Stimulated activated CD4-positive, alpha-beta T cell treated with anti-CD3 and anti-CD28 coated beads, Interleukin-4, amount 100 ng/mL, for 4 hours (primary cell): ENCODE measurements around the gene ARL8A.
"Not testable (repeated sequence)": the region's sequence is repeated elsewhere in the genome, so short reads cannot be mapped to it uniquely, and the experiment has no call there.

ENCODE experiments used
- DNase-seq, 2 experiments: peaks; one replicate each; pipeline ENCODE4 v3.0.0-alpha.2; 2020

ARL8A gene

GRCh38 chr1:202156590-202156989 is 12.1 kb upstream of the ARL8A start:
- no peak for DNase-seq

GRCh38 chr1:202155478-202156021 is 11.0 kb upstream of the ARL8A start:
- DNase-seq, result no peak

GRCh38 chr1:202154766-202155477 is 10.4 kb upstream of the ARL8A start:
- peak in 1 of 2 experiments; percentile 41 for DNase-seq

GRCh38 chr1:202154148-202154765 is 9.7 kb upstream of the ARL8A start:
- DNase-seq, result no peak

GRCh38 chr1:202153284-202153683 is 8.7 kb upstream of the ARL8A start:
- DNase-seq, result no peak

GRCh38 chr1:202152399-202152798 is 7.9 kb upstream of the ARL8A start:
- no peak for DNase-seq

- no peak for DNase-seq
Measured at GRCh38 chr1:202151045-202151444, 6.5 kb upstream of the ARL8A start.

- no peak for DNase-seq
Measured at GRCh38 chr1:202150602-202151001, 6.1 kb upstream of the ARL8A start.

GRCh38 chr1:202150187-202150586 is 5.7 kb upstream of the ARL8A start:
- no peak for DNase-seq

GRCh38 chr1:202149566-202149965 is 5.0 kb upstream of the ARL8A start:
- DNase-seq, result no peak

- no peak for DNase-seq
Measured at GRCh38 chr1:202148391-202148790, 3.9 kb upstream of the ARL8A start.

- DNase-seq, result no peak
Measured at GRCh38 chr1:202146993-202147392, 2.5 kb upstream of the ARL8A start.

- DNase-seq, result no peak
Measured at GRCh38 chr1:202146279-202146678, 1.7 kb upstream of the ARL8A start.

GRCh38 chr1:202145744-202146140 is 1.2 kb upstream of the ARL8A start:
- DNase-seq, result not testable (repeated sequence)

GRCh38 chr1:202145068-202145743 is 669 bp upstream of the ARL8A start:
- DNase-seq, result no peak

GRCh38 chr1:202143768-202144401 is 652 bp downstream of the ARL8A start:
- DNase-seq, result peak in 1 of 2 experiments; percentile 27

GRCh38 chr1:202143011-202143767 is 1.3 kb downstream of the ARL8A start:
- DNase-seq, result no peak

GRCh38 chr1:202141468-202141867 is 3.1 kb downstream of the ARL8A start:
- not testable (repeated sequence) for DNase-seq

GRCh38 chr1:202140833-202141232 is 3.7 kb downstream of the ARL8A start:
- no peak for DNase-seq

- DNase-seq, result peak; percentile 36 to 48
Measured at GRCh38 chr1:202135221-202135721, 9.3 kb downstream of the ARL8A start.

GRCh38 chr1:202134645-202135172 is 9.8 kb downstream of the ARL8A start:
- DNase-seq, result no peak

- no peak for DNase-seq
Measured at GRCh38 chr1:202133989-202134388, 10.5 kb downstream of the ARL8A start.
